DND-41 (cell line): ENCODE results near the gene USP5.

ENCODE experiments used
- CTCF ChIP-seq: IDR thresholded peaks from 2 replicates; pipeline ENCODE4 v1.5.1; 2012; ENCODE audit warnings: borderline replicate concordance, low read length, moderate library complexity, mild to moderate bottlenecking; ENCODE audit not compliant: poor library complexity, severe bottlenecking; ENCODE audit errors: extremely low read depth
- EZH2 ChIP-seq: IDR thresholded peaks from 3 replicates; pipeline ENCODE4 v1.6.1; 2012; ENCODE audit warnings: borderline replicate concordance, low read depth, mild to moderate bottlenecking, moderate library complexity, low read length, inconsistent platforms; ENCODE audit not compliant: severe bottlenecking

- TF ChIP-seq CTCF (no peak), EZH2 (no peak)
Measured at GRCh38 chr12:6905414-6906040, 53.6 kb downstream of the USP5 start.
